Measurements from ENCODE around the gene UBL5.

DNA sequence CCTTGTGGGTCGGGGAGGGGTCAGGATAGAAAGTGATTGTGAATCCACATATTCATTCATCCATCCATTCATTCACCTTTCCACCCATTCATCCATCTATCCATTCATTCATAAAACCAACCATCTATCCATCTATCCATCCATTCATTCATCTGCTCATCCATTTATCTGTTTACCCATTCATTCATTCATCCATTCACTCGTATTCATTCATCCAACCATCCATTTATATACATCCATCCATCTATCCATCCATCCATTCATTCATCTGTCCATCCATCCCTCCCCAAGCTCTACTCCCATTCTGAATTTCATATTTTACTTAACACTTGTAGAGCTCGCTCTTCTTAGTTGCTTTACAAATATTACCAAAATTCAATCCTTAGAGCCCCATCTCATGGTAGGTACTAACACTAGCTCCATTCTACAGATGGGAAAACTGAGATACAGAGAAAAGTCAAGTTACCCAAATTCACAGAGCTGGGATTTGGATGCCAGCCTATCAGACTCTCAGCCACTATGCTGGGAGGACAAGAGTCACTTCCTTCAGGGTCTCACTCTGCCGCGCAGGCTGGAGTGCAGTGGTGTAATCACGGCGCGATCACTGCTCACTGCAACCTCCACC lies 45.0 kb downstream of the UBL5 start:
- TF ChIP-seq, protein P1, sequence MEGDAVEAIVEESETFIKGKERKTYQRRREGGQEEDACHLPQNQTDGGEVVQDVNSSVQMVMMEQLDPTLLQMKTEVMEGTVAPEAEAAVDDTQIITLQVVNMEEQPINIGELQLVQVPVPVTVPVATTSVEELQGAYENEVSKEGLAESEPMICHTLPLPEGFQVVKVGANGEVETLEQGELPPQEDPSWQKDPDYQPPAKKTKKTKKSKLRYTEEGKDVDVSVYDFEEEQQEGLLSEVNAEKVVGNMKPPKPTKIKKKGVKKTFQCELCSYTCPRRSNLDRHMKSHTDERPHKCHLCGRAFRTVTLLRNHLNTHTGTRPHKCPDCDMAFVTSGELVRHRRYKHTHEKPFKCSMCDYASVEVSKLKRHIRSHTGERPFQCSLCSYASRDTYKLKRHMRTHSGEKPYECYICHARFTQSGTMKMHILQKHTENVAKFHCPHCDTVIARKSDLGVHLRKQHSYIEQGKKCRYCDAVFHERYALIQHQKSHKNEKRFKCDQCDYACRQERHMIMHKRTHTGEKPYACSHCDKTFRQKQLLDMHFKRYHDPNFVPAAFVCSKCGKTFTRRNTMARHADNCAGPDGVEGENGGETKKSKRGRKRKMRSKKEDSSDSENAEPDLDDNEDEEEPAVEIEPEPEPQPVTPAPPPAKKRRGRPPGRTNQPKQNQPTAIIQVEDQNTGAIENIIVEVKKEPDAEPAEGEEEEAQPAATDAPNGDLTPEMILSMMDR (IDR thresholded peaks at IDR 0.05) = no peak
- no peak for TF ChIP-seq POLR2A (IDR thresholded peaks at IDR 0.05)
